ENCODE measurements around the gene CABLES1.
"Not testable (repeated sequence)": the region's sequence is repeated elsewhere in the genome, so short reads cannot be mapped to it uniquely, and the experiment has no call there.

The CABLES1 gene

DNA sequence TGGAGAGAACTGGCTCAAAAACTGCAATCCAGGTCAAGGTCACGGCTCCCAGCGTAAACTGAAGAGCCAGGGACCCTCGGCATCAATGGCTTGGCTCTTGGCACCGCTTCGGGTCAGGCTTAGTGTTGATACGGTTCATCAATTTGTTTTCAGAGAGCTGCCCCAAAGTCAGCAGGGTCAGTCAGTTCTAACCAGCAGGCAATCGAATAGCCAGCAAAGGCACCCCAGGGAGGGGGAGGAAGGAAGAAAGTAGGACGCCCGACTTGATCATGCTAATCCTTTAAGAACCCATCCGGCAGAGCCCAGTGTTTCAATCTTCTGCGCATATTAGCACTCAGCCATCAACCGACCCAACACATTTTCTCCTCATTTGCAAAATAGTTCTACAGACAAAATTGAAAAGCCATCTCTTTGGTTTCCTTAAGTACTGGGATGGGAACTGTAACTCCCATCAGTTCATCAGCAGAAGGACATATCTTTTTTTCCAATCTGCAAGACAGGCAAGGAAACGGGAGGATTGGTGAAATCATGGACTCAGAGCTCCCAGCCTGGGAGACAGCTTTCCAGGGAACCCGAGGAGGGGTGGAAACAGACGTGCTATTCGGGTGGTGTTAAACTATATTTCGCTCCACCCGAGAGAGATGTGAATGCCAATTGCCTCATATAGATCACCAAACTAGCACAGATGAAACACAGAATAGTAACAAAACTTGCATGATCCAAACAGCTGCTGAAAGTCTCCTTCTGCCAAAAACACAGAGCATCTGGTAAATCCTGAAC is 40.7 kb upstream of the CABLES1 start:
- H3K4me3 ChIP-seq (ENCODE audit: low read depth, low read length) = no peak overlapping the region
- TF ChIP-seq, protein P1, sequence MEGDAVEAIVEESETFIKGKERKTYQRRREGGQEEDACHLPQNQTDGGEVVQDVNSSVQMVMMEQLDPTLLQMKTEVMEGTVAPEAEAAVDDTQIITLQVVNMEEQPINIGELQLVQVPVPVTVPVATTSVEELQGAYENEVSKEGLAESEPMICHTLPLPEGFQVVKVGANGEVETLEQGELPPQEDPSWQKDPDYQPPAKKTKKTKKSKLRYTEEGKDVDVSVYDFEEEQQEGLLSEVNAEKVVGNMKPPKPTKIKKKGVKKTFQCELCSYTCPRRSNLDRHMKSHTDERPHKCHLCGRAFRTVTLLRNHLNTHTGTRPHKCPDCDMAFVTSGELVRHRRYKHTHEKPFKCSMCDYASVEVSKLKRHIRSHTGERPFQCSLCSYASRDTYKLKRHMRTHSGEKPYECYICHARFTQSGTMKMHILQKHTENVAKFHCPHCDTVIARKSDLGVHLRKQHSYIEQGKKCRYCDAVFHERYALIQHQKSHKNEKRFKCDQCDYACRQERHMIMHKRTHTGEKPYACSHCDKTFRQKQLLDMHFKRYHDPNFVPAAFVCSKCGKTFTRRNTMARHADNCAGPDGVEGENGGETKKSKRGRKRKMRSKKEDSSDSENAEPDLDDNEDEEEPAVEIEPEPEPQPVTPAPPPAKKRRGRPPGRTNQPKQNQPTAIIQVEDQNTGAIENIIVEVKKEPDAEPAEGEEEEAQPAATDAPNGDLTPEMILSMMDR (IDR thresholded peaks at IDR 0.05; ENCODE audit: low read depth, low read length) = no peak

DNA sequence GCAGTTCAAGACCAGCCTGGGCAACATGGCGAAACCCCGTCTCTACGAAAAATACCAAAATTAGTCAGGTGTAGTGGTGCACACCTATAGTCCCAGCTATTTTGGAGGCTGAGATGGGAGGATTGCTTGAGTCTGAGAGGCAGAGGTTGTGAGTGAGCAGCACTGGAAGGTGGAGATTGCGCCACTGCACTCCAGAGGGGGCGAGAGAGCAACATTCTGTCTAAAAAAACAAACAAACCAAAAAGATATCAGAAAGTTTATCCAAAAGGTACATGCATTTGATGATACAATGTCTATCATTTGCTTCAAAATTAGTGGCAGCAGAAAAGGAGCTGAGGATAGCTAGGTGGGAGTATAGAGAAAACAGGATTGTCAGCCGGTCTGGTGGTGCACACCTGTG is 39.8 kb upstream of the CABLES1 start:
- TF ChIP-seq, protein P1 (IDR thresholded peaks at IDR 0.05; ENCODE audit: low read depth, low read length) = no peak
- H3K4me3 ChIP-seq (ENCODE audit: low read depth, low read length) = no peak overlapping the region

DNA sequence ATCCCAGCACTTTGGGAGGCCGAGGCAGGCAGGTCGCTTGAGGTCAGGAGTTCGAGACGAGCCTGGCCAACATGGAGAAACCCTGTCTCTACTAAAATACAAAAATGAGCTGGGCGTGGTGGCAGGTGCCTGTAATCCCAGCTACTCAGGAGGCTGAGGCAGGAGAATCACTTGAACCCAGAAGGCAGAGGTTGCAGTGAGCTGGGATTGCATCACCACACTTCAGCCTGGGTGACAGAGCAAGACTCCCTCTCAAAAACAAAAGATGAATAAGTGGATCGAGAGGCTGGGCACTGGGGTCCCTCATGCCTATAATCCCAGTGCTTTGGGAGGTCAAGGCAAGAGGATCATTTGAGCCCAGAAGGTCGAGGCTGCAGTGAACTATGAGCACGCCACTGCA is 38.3 kb upstream of the CABLES1 start:
- H3K4me3 ChIP-seq (ENCODE audit: low read depth, low read length) = not testable (repeated sequence)

DNA sequence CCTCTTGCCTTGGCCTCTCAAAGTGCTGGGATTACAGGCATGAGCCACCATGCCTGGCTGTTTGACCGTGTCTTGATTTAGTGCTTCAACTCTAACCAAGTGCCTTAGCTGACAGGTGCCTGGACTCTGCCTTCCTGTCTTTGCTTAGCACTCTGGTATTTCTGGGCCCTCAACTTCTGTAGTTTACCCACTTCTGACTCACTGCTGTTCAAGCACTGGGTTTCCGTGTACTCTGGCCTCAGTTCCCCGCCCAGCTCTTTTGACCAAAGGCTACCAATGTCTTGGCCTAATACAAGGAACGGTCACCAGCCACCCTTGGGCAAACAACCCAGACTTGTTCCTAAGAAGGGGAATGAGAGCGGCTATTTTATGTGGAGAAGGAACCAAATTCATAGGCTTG is 35.7 kb upstream of the CABLES1 start:
- TF ChIP-seq, protein P1 (IDR thresholded peaks at IDR 0.05; ENCODE audit: low read depth, low read length) = no peak
- no peak overlapping the region for H3K4me3 ChIP-seq (ENCODE audit: low read depth, low read length)

DNA sequence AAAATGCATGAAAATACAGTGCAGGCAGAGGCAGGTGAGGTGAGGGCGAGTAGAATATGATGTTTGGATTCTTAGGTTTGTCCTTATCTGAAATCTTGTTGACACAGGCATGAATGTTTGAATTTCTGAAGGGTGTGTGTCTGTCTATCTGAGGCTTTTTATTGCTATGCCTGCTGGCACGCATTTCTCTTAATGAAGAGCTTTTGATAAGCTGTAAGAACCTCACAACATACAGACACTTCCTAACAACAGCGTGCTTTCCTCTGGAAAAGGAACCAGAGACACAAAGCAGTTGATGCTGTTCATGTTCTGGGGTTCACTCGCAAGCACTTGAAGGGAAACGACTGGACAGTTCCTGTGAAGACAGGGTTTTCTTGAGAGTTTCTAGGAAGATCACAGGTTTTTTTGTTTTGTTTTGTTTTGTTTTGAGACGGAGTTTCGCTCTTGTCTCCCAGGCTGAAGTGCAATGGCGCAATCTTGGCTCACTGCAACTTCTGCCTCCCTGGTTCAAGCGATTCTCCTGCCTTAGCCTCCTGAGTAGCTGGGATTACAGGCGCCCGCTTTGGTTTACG is 33.3 kb upstream of the CABLES1 start:
- H3K4me3 ChIP-seq (ENCODE audit: low read depth, low read length) = no peak overlapping the region
- TF ChIP-seq, protein P1 (IDR thresholded peaks at IDR 0.05; ENCODE audit: low read depth, low read length) = no peak

DNA sequence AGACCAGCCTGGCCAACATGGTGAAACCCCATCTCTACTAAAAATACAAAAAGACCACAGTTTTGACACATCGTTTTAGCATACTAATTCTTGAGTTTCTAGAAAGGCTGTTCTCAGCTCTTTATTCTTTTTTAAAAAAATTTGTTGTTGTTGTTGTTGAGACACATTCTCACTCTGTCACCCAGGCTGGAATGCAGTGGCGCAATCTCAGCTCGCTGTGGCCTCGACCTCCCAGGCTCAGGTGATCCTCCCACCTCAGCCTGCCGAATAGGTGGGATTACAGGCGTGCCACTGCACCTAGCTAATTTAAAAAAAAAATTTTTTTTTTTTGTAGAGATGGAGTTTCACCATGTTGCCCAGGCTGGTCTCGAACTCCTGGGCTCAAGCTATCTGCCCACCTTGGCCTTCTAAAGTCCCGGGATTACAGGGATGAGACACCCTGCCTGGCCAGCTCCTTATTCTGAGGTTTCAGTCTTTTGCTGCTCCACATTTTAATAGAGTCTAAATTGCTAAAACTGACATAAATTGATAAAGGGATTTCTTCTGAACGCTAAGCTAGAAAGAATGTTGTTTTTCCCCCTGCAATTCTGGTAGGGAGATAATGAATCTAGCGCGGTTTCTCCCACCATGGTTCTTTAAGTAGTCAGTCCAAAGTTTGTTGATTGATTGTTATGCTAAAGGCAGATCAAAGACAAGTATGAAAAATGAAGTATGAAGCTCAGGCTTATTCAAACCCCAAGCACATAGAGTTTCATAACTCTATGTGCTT is 32.6 kb upstream of the CABLES1 start:
- TF ChIP-seq, protein P1 (IDR thresholded peaks at IDR 0.05; ENCODE audit: low read depth, low read length) = no peak
- H3K4me3 ChIP-seq (ENCODE audit: low read depth, low read length) = no peak overlapping the region

DNA sequence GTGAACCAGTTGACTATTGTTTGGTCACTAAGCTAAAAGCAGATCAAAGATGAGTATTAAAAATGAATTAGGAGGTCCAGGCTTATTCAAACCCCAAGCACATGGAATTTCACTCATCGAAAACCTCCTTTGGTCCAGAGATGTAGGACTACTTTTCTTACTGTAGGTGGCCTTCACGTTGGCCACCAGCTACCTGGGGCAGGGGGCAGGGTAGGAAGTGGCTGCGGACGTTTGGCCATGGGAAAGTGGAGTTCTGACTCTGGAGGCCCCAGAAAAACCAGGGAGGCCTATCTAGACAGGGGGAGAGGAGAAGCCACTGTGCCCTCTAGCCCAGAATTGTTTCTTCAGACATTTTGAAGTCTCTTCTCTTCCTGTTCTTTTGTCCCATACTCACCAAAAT is 31.8 kb upstream of the CABLES1 start:
- TF ChIP-seq, protein P1 (IDR thresholded peaks at IDR 0.05; ENCODE audit: low read depth, low read length) = no peak
- H3K4me3 ChIP-seq (ENCODE audit: low read depth, low read length) = no peak overlapping the region

All from WI38 (cell line).